NCI-H345 treated with DMSO at 0.1 percent for 48 hours (cell line): ENCODE results near the gene SLC2A5.
A peak's percentile ranks its signal among the peaks of the same experiment; 100 is the strongest.
"Not testable (repeated sequence)": the region's sequence is repeated elsewhere in the genome, so short reads cannot be mapped to it uniquely, and the experiment has no call there.

ENCODE experiments used
- DNase-seq: peaks from one replicate; lab custom pipeline; 2025; ENCODE audit not compliant: unreplicated experiment; lab: John Stamatoyannopoulos, UW

Gene SLC2A5

DNA sequence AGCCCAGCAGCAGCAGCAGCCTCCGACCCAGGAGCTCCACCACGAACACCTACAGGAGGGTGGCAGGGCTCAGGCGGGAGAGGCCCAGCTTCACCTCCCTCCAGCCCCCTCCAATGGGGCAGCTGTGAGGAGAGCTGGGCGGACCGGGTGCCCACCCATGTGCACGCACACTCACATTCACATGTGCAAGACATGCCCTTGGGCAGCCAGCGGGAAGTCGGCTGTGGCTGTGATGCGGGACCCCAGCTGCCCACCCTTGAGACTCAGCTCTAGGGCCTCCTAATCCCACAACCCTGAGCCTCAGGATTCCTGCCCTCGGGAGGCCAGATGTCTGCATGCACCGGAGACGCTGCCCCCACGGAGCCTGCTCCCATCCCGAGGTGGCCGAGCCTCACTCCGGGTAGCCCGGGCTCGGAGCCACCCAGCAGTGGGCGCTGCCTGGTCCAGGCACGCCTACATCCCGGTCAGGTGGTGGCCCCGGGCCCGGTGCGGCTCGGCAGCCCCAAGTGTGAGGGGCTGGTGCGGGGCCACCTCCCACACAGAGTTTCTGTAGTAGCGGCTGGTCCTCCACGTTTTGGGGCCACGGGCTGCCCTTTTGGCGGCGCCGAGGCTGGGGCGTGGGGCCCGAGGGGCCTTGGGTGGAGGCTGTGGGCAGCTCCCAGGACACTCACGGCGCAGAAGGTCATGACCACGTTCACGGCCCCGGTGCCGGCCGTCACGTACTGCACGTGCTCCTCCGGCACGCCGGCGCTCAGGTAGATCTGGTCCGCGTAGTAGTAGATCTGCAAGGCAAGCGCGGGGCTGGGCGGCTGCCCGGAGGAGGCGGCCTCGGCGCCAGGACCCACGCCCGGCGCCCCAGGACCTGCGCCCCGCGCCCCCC is 30.3 kb downstream of the SLC2A5 start:
- DNase-seq = no peak

DNA sequence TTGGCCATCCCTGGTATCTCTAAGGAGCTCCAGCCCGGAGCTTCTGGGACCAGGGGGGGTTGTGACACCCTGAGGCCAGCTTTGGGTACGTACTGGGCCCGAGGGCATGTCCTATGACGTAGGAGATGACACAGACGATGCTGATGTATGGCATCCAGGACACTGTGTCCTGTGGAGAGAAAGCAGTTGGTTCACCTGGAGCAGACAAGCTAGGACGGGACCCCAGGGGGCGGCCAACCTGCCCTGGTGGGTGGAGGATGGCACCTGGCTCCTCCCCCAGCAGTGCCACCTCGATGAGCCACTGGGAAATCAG is 31.1 kb downstream of the SLC2A5 start:
- no peak for DNase-seq

DNA sequence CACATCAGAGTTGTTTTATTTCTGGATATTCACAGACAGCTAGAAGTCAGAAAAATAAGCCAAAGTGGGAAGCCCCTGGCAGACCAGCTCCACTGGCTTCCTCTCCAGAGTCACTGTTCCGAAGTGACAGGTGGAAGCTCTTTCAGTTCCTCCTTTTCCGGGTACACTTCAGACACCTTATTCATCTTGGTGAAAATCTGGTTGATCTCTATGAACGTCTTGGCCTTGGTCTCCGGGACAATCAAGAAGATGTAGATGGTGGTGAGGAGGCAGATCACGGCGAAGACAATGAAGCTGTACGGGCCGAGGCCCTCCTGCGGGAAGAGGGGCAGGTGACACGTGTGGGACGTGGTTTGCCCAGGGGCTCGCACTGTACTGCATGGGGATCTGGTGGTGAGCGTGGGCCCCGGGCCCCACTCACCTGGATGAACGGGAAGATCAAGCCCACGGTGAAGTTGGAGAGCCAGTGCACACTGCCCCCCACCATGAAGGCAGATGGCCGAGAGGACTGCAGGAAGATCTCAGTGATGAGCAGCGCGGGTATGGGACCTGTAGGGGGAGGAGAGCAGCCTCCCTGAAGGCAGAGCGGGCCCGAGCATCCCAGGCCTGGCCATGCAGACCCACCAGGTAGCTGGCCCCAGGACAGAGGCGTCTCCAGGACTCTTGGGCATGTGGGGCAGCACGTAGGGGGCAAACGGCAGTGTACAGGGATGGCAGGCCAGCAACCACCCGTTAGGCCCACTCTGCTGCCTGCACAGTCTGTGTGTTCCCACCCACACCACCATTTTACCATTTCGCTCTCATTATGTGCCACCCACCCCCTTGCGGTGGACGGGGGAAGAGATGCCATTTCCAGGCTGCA is 31.7 kb downstream of the SLC2A5 start:
- DNase-seq = no peak

DNA sequence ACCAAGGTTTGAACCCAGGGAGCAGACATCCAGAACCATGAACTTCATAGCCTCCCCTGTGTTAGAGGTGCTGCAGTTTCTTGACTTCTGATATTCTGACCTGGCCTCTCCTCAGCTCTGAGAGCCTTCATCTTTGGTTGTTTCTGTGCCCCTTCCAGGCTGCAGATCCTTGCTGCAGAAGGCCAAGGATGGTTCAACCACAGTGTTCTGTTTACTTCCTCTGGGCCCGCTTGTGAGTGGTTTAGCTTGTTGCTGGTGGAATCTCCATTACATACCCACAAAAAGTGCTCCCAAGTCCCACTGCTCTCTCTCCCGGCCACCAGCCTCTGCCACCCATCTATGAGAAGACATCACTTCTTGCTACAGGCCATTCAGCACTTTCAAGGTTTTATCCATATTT is 34.2 kb downstream of the SLC2A5 start:
- DNase-seq = no peak

DNA sequence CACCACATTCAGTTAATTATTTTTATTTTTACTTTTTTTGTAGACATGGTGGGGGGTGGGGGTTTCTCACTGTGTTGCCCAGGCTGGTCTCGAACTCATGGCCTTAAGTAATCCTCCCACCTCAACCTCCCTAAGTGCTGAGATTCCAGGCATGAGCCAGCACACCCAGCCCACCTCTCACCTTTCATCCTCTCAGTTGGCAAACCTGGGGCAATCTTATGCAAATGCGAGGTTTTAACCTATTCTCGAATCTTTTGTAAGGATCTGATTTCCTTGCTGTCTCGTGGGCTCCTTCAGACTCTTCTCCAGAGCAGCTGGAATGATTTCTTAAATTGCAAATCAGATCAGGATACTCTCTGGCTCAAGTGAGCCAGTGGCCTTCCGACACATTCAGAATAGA is 36.1 kb downstream of the SLC2A5 start:
- no peak for DNase-seq

DNA sequence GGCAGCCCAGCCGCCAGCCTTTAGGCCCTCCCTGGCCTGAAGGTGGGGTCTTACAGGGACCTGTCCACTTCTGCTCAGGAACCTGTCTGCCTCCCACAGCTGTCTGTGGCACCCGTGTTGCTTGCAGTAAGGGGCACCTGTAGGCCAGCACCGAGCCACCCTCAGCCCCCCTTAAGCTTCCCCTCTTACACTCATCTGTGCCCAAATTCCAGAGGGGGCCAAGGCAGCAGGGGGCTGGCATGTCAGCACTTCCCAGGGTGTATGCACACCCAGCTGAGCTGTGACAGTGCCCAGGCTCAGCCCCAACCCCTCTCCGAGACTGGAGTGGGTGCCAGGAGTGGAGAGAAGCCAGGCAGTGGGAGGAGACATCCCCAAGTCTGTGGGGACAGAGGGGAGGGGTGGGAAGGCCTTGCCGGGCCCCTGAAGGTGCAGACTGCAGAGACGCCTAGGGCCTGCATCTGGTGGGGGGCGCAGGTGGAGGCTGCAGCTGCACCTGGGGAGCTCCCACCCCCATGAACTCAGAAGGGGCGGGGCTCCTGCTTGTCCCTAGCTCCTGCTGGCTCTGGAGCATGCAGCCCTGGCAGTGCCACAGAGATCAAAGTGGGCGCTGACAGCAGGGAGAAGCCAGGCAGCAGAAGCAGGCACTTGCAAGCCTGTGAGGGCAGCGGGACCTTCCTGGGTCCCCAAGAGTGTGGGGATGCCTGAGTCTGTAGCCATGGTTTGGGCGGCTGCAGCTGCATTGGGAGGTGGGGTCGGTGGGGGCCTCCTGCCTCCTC is 37.8 kb downstream of the SLC2A5 start:
- DNase-seq = no peak

DNA sequence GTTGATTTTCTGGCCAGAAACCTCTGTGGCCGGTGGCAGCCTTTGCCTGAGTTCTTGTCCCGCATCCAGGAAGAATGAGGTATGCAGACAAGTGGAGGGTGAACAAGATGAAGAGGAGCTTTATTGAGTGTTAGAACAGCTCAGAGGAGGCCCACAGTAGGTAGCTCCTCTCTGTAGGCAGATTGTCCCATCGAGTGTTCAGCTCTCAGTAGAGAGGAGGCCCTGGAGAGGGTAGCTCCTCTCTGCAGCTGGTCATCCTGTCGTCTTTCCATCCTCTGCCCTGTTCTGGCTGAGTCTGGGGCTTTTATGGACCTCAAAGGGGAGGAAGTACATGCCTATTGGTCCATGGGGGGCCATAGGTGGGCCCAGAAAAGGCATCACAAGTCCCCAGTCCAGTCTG is 38.4 kb downstream of the SLC2A5 start:
- DNase-seq = not testable (repeated sequence)

DNA sequence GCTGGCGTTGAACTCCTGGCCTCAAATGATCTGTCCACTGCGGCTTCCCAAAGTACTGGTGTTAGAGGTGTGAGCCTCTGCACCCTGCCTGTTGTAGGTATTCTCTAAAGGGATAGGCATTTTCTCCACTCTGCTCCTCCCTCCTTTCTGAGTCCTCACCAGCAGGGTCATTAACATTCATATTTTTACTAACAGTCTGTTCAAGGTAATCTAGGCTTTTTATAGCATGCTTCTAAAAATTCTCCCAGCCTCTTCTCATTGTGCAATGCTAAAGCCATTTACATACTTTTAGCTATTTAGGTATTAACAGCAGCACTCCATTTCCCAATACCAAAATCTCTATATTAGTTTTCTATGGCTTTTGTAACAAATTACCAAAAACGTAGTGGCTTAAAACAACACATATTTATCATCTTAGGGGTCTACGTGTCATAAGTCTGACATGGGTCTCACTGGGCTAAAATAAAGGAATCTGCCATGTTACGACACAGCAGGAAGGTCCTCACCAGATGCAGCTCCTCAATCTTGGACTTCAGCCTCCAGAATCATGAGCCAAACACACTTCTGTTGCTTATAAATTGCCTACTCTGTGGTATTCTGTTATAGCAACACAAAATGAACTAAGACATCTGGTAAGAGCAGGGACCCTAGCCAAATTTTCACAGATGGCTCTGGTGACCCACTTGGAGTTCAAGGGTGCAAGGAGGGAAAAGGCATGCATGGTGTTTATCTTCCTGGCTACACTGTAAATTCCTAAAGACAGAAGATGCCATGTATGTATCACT is 40.3 kb downstream of the SLC2A5 start:
- DNase-seq = no peak

DNA sequence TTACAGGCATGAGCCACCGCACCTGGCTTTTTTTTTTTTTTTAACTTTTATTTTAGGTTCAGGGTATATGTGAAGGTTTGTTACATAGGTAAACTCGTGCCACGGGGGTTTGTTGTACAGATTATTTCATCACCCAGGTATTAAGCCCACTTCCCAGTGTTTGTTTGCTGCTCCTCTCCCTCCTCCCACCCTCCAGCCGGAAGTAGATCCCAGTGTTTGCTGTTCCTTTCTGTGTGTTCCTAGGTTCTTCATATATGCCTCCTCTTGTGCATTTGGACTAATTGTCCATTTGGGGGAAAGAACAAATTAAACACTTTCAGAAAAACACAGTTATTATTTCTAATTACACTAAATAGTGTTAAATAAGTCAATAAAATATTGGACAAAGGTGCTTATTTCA is 42.1 kb downstream of the SLC2A5 start:
- DNase-seq = no peak

DNA sequence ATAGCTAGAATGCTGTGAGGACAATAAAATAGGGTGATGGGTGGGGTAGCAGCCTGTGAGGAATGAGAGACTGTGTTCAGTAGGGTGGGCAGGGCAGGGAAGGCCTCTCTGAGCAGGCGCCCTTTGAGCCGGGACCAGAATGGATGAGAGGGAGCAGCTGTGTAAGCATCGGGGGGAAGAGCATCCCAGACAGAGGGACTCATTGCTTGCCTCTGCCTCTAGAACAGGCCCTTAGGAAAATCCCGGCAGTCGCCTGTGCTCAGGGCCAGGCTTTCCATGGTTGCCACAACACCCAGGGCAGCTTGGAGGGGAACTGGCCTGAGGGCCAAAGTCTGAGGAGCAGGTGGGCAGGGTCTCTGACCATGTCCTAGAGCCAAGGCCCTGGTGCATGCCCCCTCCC is 44.0 kb downstream of the SLC2A5 start:
- DNase-seq = peak; percentile 4

DNA sequence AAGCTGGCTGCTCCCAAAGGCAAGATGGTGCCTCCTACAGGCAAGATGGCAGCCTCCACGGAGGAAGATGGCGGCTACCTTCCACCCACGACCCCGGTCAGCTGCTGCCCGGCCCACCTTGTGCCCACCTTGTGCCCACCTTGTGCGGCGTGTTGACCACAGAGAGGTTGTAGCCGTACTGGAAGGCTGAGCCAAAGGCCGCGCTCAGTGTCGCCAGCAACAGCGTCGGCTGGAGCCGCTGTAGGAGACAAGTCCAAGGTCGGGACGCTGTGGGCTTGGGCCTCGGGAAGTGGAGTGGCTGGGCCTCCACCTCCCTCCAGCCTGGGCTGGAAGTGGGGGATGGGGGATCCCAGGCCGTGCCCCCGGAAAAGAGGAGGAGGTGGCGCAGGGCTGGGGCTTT is 44.6 kb downstream of the SLC2A5 start:
- no peak for DNase-seq

DNA sequence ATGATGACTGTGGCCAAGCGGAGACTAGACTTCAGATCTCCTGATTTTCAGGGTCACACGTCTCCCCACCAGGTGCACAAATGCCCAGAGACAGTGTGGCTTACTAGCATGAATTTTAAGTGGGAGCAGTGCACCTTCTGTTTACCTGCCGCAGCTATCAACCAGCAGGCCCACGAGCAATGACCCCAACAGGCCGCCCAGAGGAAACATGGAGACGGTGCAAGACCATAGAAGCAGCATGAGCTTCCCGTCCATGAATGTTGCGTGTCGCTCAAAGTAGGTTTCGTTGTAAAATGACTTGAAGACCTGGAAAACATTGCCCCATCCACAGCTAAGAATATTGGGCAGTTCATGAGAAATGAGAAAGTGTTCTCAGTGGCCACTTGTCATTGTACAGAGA is 46.7 kb downstream of the SLC2A5 start:
- no peak for DNase-seq

DNA sequence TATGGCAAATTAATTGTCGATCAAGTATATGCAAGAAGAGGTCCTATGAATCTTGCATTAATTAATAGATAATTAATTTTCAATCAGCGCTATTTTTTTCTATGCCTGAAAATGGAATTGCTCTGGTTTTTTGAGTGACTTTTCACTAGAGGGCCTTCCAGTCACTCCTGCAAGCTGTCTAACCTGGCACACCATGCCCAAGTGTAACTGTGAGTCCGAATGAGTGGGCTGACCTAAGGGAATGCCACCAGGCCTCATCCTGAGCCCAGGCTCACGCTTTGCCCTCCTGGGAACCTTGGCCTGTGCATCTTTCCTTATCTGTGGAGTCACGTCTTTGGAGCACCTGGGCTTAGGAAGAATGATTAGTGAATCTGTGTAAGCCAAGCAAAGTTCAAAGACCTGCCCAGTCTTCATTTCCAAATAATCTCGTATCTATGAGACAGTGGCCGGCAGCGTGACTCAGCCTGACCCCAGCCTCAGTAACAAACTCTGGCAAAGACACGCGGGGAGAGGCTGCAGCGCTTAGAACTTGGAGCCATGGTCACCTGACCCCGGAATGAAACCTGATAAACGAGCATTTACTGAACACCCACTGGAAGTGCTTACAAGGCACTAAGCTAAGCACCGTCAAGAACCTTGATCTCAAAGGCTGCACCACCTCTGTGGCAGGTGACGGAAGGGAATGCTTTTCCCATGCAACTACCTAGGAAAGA is 47.3 kb downstream of the SLC2A5 start:
- DNase-seq = not testable (repeated sequence)

DNA sequence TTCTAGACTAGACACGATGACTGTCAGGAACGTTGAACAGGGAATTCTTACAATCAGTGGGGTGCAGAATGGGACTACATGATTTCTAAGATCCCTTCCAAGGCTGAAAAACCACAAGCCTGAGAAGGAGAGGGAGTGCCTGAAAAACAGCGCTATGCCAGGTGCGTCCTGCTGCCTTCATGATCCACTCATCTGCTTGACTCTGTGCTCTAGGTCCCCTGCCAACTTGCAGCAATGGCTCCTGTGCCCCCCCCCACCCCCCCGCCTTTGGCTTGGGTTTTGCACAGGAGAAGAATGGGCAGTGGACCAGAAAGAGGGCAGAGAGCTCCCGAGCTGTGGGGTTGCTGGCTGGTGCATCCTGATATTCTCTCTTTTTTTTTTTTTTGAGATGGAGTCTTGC is 49.1 kb downstream of the SLC2A5 start:
- no peak for DNase-seq

DNA sequence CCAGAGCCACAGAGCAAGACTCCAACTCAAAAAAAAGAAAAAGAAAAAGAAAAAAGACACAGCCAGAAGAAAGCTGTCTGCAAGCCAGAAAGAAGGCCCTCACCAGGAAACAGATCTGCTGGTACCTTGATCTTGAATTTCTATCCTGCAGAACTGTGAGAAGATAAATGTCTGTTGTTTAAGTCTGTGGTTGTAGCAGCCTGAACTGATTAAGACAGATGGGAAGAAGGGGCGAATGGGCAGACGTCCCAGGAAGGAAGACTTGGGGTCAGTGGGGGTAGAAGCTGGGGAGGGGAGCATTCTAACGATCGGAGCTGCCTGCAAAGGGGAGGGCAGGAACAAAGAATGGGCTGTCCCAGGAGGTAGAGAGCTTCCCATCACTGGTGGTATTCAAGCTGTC is 49.5 kb downstream of the SLC2A5 start:
- no peak for DNase-seq

DNA sequence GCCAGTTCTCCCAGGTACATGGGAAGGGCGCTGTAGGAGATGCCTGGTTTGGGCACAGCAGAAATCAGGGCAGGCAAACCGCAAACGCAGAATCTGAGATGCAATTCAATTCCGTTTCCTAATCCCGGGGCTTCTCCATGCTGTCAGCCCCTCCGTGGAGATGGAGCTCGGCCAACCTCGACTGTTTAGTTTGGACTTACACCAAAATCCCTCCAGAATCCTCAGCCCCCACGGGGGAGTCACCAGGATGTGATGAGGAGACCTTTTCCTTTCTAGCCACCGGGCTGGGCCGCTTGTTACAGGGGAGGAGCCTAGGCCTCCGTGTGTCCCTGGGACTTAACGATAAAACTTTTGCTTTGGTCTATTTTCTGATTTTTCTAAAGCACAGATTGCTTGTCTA is 51.1 kb downstream of the SLC2A5 start:
- DNase-seq = no peak

DNA sequence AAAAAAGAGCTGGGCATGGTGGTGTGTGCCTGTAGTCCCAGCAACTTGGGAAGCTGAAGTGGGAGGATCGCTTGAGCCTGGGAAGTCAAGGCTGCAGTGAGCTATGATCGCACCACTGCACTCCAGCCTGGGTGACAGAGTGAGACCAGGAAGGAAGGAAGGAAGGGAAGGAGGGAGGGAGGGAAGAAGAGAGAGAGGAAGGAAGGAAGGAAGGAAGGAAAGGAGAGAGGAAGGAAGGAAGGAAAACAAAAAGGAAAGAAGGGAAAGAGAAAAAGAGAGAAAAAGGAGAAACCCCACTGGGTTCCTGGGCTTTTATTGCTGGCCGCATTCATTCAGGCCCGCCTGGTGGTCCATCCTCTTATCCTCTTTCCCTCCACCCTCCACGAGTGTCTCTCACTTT is 53.0 kb downstream of the SLC2A5 start:
- no peak for DNase-seq

DNA sequence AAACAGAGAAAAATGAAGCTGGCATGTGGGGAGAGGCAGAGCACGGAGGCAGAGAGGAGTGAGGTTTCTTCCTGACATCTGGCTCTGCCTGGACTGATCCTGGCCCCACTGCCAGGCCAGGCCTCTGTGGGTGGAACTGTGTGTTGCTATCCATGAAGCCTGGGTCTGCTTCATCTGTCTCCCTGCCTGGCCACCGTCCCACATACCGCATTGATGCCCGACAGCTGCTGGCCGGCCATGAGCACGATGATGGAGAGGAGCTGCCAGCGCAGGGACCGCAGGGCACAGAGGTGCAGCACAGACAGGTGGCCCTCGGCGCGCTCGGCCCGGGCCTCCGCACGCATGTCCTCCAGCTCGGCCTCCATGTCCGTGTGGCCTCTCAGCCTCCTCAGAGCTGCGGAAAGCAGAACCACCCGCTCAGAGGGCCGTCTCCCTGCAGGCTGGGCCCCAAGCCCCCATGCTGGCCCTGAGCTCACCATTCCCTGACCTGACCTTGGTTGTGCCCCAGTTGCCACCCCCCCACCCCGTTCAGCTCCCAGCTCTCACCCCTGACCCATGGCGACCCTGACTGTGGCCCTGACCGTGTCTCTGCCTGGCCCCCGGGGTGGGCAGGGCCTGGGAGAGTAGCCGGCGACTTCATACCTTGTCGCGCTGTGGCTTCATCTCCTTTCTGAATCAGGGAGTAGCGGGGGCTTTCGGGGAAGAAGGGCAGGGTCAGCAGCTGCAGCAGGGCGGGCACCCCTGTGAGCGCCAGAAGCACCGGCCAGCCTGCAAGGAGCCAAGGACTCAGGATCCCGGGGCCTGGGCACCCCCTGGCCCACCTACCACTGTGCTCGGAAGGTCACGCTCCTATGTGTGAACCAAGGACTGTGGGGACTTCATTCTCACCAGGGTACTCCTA is 54.7 kb downstream of the SLC2A5 start:
- no peak for DNase-seq

DNA sequence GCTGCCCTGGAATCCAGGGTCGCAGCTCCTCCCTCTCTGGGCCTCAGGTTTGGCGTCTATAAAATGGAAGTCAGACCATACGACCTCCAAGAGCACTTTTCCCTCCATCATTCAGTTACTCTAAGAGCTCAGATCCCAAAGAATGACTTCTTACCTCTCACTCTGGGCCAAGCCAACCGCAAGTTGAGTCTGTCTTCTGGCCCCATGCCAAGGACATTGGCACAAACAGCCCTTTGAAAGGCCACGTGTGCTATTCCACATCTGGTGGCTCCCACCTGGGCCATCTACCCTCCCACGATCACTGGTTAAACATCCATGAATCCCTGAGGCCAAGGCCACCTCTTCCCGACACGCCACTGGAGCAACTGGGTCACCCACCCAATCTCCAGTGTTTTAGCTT is 55.6 kb downstream of the SLC2A5 start:
- DNase-seq = no peak
